Karpas-422 (cell line): ENCODE results near the gene STAP1. TPM values are rescaled to one million over a fixed set of nuclear protein-coding genes. Genes with fewer than 3 reads are reported as not detected.
"Not testable (repeated sequence)": the region's sequence is repeated elsewhere in the genome, so short reads cannot be mapped to it uniquely, and the experiment has no call there.

Experiments used
- DNase-seq: peaks from one replicate; pipeline ENCODE4 v3.0.0-alpha.2; 2015
- H2AFZ ChIP-seq: fragments of 200-600 bp; sonication (generic); 2 replicates; pipeline ENCODE4 v1.6.1; 2014; ENCODE audit warnings: antibody characterized with exemption, low read length, mixed read lengths
- H3K27ac ChIP-seq: fragments of 200-600 bp; sonication (generic); 2 replicates; pipeline ENCODE4 v1.5.1; 2014; ENCODE audit warnings: mild to moderate bottlenecking, low read length, moderate library complexity
- H3K27me3 ChIP-seq: fragments of 200-600 bp; sonication (generic); 2 replicates; pipeline ENCODE4 v1.6.1; 2014; ENCODE audit warnings: low read length, mixed read lengths
- H3K36me3 ChIP-seq: fragments of 200-600 bp; sonication (generic); 2 replicates; pipeline ENCODE4 v1.6.1; 2014; ENCODE audit warnings: low read length, mixed read lengths; ENCODE audit not compliant: insufficient read depth
- H3K4me1 ChIP-seq: fragments of 200-600 bp; sonication (generic); 2 replicates; pipeline ENCODE4 v1.6.1; 2014; ENCODE audit warnings: mild to moderate bottlenecking, low read length, mixed read lengths
- H3K4me2 ChIP-seq: fragments of 200-600 bp; sonication (generic); 2 replicates; pipeline ENCODE4 v1.6.1; 2014; ENCODE audit warnings: low read length, low read depth, mild to moderate bottlenecking; ENCODE audit not compliant: poor library complexity, severe bottlenecking
- H3K4me3 ChIP-seq: fragments of 200-600 bp; sonication (generic); 2 replicates; pipeline ENCODE4 v1.5.1; 2014; ENCODE audit warnings: mild to moderate bottlenecking, antibody characterized with exemption, low read length, mixed read lengths
- H3K79me2 ChIP-seq: fragments of 200-600 bp; sonication (generic); 2 replicates; pipeline ENCODE4 v1.6.1; 2014; ENCODE audit warnings: mild to moderate bottlenecking, low read length, mixed read lengths
- H3K9ac ChIP-seq: fragments of 200-600 bp; sonication (generic); 2 replicates; pipeline ENCODE4 v1.6.0; 2014; ENCODE audit warnings: low read length
- H3K9me2 ChIP-seq: fragments of 200-600 bp; sonication (generic), shearing (Covaris generic); replicated peaks from 2 replicates; pipeline ENCODE4 v1.6.0; 2014; ENCODE audit warnings: mild to moderate bottlenecking, low read length, moderate library complexity; ENCODE audit not compliant: insufficient read depth
- H3K9me3 ChIP-seq: fragments of 300-700, 200-600 bp; sonication (generic); 2 replicates; pipeline ENCODE4 v1.6.1; 2014; ENCODE audit warnings: low read length, mixed read lengths
- H4K20me1 ChIP-seq: fragments of 200-600 bp; sonication (generic); 2 replicates; pipeline ENCODE4 v1.6.1; 2014; ENCODE audit warnings: mild to moderate bottlenecking, antibody characterized with exemption, low read length, low read depth; ENCODE audit not compliant: insufficient read depth
- small RNA-seq: library from RNA; depleted of rRNA; stranded (forward); fragments of <200 nt; gene quantifications from one replicate; pipeline ENCODE3, GENCODE V24; 2014
- total RNA-seq: library from RNA; depleted of rRNA; stranded (reverse); fragments of >200 nt; shearing (Covaris generic); gene quantifications from 2 replicates; pipeline ENCODE4 v1.2.3, GENCODE V29; 2014; ENCODE audit warnings: low replicate concordance; rRNA removed

The STAP1 gene
- total RNA-seq, 1 experiment from 2014 or later, result 80.8 TPM

- not testable (repeated sequence) for DNase-seq, H3K4me3 ChIP-seq, H3K4me2 ChIP-seq, H3K79me2 ChIP-seq, H3K9ac ChIP-seq, H4K20me1 ChIP-seq, H3K9me2 ChIP-seq, H3K27ac ChIP-seq, H3K4me1 ChIP-seq, H2AFZ ChIP-seq, H3K9me3 ChIP-seq, H3K27me3 ChIP-seq
- H3K36me3 ChIP-seq, result peaks cover 78% of the 10 kb centered on the region
Observed at GRCh38 chr4:67636978-67637377, 78.5 kb downstream of the STAP1 start.

- H3K4me2 ChIP-seq, result no peak overlapping the region
- H3K27ac ChIP-seq, result no peak overlapping the region
- no peak overlapping the region for H3K4me3 ChIP-seq
- no peak overlapping the region for H3K9ac ChIP-seq
- H3K36me3 ChIP-seq, result peaks cover 76% of the 10 kb centered on the region
- no peaks in the 10 kb centered on the region for H4K20me1 ChIP-seq
- H3K79me2 ChIP-seq, result 0 out of 2 replicates have a peak, but pooled peaks cover 4% of the 10 kb centered on the region
- no peaks in the 10 kb centered on the region for H3K9me2 ChIP-seq
- no peaks in the 10 kb centered on the region for H3K4me1 ChIP-seq
- H2AFZ ChIP-seq, result no peak overlapping the region
- H3K27me3 ChIP-seq, result no peaks in the 10 kb centered on the region
- no peaks in the 10 kb centered on the region for H3K9me3 ChIP-seq
- DNase-seq, result no peak
Observed at GRCh38 chr4:67638136-67638535, 79.6 kb downstream of the STAP1 start.

GRCh38 chr4:67651536-67651935, 93.0 kb downstream of the STAP1 start:
- Histone ChIP-seq H3K4me2 (no peak overlapping the region), H3K27me3 (no peaks in the 10 kb centered on the region), H3K79me2 (peaks cover 22% of the 10 kb centered on the region), H2AFZ (no peak overlapping the region), H3K9me3 (no peaks in the 10 kb centered on the region), H3K9me2 (no peaks in the 10 kb centered on the region), H3K4me3 (no peak overlapping the region), H3K36me3 (peaks cover 36% of the 10 kb centered on the region; the same call in 1 of the 2 replicates), H4K20me1 (no peaks in the 10 kb centered on the region), H3K4me1 (no peaks in the 10 kb centered on the region), H3K9ac (no peak overlapping the region), H3K27ac (no peak overlapping the region)
- no peak for DNase-seq

Small RNA genes lying within 50 kb of the gene (small RNA-seq; reads per million reads assigned to genes)
- gene AC096720.1, result not detected

Other genes with a start within 250 kb of the STAP1 start
- gene CENPC, start 13.2 kb upstream of the STAP1 start, total RNA-seq, result 33.6 and 44.5 TPM in 2 replicates
- gene UBA6, start 142.4 kb downstream of the STAP1 start, total RNA-seq, result 56.7 and 77.9 TPM in 2 replicates
- gene GNRHR, start 195.7 kb downstream of the STAP1 start, total RNA-seq, result not detected in 2 replicates